MM.1S (cell line): ENCODE measurements around the gene SKOR1.

Experiments
- DNase-seq: peaks from one replicate; pipeline ENCODE4 v3.0.0-alpha.2; 2015
- H2AFZ ChIP-seq: fragments of 300-600 bp; sonication (generic); 2 replicates; pipeline ENCODE4 v1.6.0; 2016; ENCODE audit warnings: antibody characterized with exemption, low read length
- H3F3A ChIP-seq: fragments of 300-600 bp; sonication (generic); 2 replicates; pipeline ENCODE4 v1.6.1; 2016; ENCODE audit warnings: mild to moderate bottlenecking, antibody characterized with exemption, low read length, moderate library complexity, mixed read lengths; ENCODE audit not compliant: insufficient read depth
- H3K27ac ChIP-seq: fragments of 300-600 bp; sonication (generic); 2 replicates; pipeline ENCODE4 v1.5.1; 2016; ENCODE audit warnings: mild to moderate bottlenecking, low read length
- H3K27me3 ChIP-seq: fragments of 300-600 bp; sonication (generic); replicated peaks from 2 replicates; pipeline ENCODE4 v1.6.0; 2016; ENCODE audit warnings: low read length; ENCODE audit not compliant: insufficient read depth
- H3K36me3 ChIP-seq: fragments of 300-600 bp; sonication (generic); replicated peaks from 2 replicates; pipeline ENCODE4 v1.6.1; 2016; ENCODE audit warnings: mild to moderate bottlenecking, low read length, mixed read lengths; ENCODE audit not compliant: insufficient read depth
- H3K4me1 ChIP-seq: fragments of 300-600 bp; sonication (generic); 2 replicates; pipeline ENCODE4 v1.6.1; 2016; ENCODE audit warnings: low read length, mixed read lengths
- H3K4me2 ChIP-seq: fragments of 300-600 bp; sonication (generic); 2 replicates; pipeline ENCODE4 v1.6.0; 2016; ENCODE audit warnings: low read depth, low read length
- H3K4me3 ChIP-seq: fragments of 300-600 bp; sonication (generic); 2 replicates; pipeline ENCODE4 v1.5.1; 2016; ENCODE audit warnings: low read length, mixed read lengths
- H3K79me2 ChIP-seq: fragments of 300-600 bp; sonication (generic); 2 replicates; pipeline ENCODE4 v1.6.1; 2016; ENCODE audit warnings: mixed run types, low read length, mixed read lengths
- H3K9ac ChIP-seq: fragments of 300-600 bp; sonication (generic); 2 replicates; pipeline ENCODE4 v1.6.1; 2016; ENCODE audit warnings: low read length, mixed read lengths
- H3K9me2 ChIP-seq: fragments of 300-600 bp; sonication (generic); replicated peaks from 2 replicates; pipeline ENCODE4 v1.6.1; 2016; ENCODE audit warnings: mild to moderate bottlenecking, low read length, mixed read lengths; ENCODE audit not compliant: insufficient read depth
- H3K9me3 ChIP-seq: fragments of 300-600 bp; sonication (generic); replicated peaks from 2 replicates; pipeline ENCODE4 v1.6.1; 2016; ENCODE audit warnings: mild to moderate bottlenecking, low read length, mixed read lengths; ENCODE audit not compliant: insufficient read depth
- H4K20me1 ChIP-seq: fragments of 300-600 bp; sonication (generic); 2 replicates; pipeline ENCODE4 v1.6.1; 2016; ENCODE audit warnings: mild to moderate bottlenecking, low read length, moderate library complexity, mixed read lengths; ENCODE audit not compliant: insufficient read depth
- CTCF ChIP-seq: fragments of 300-600 bp; sonication (generic); IDR thresholded peaks from 2 replicates; pipeline ENCODE4 v1.5.1; 2016; ENCODE audit warnings: antibody characterized with exemption, low read length, mixed read lengths
- EZH2 ChIP-seq: fragments of 300-600 bp; sonication (generic); optimal IDR thresholded peaks from 2 replicates; pipeline ENCODE3; 2017; ENCODE audit warnings: low read depth, mild to moderate bottlenecking, antibody characterized with exemption, low read length, mixed read lengths
- EZH2phosphoT487 ChIP-seq: fragments of 300-600 bp; sonication (generic); IDR thresholded peaks from 2 replicates; pipeline ENCODE4 v1.6.1; 2018; ENCODE audit warnings: antibody characterized with exemption, low read length

Gene SKOR1

GRCh38 chr15:67829647-67830504, 4.6 kb downstream of the SKOR1 start:
- H3K9me2 ChIP-seq: no peaks in the 10 kb centered on the region
- no peaks in the 10 kb centered on the region for H3F3A ChIP-seq
- no peaks in the 10 kb centered on the region for H4K20me1 ChIP-seq
- no peak overlapping the region for H3K27ac ChIP-seq
- H3K9ac ChIP-seq: no peak overlapping the region
- no peaks in the 10 kb centered on the region for H3K79me2 ChIP-seq
- H3K4me1 ChIP-seq: no peaks in the 10 kb centered on the region
- TF ChIP-seq CTCF (no peak), EZH2 (no peak), EZH2phosphoT487 (no peak)
- H3K27me3 ChIP-seq: peaks cover 6% of the 10 kb centered on the region; the same call in 1 of the 2 replicates
- no peak overlapping the region for H2AFZ ChIP-seq
- H3K36me3 ChIP-seq: no peaks in the 10 kb centered on the region
- H3K9me3 ChIP-seq: no peaks in the 10 kb centered on the region
- no peak overlapping the region for H3K4me2 ChIP-seq
- DNase-seq: no peak
- no peak overlapping the region for H3K4me3 ChIP-seq

- Histone ChIP-seq H3K4me2 (no peak overlapping the region), H3K27ac (no peak overlapping the region), H3K27me3 (peaks cover 16% of the 10 kb centered on the region; the same call in 1 of the 2 replicates), H3F3A (no peaks in the 10 kb centered on the region), H3K9me3 (no peaks in the 10 kb centered on the region), H3K9ac (no peak overlapping the region), H3K79me2 (no peaks in the 10 kb centered on the region), H3K36me3 (no peaks in the 10 kb centered on the region), H3K4me3 (no peak overlapping the region), H3K4me1 (no peaks in the 10 kb centered on the region), H4K20me1 (no peaks in the 10 kb centered on the region), H3K9me2 (no peaks in the 10 kb centered on the region), H2AFZ (no peak overlapping the region)
- no peak for DNase-seq
- TF ChIP-seq CTCF (no peak), EZH2 (no peak), EZH2phosphoT487 (no peak)
These were observed 6.1 kb downstream of the SKOR1 start for GRCh38 chr15:67831363-67831762.

- Histone ChIP-seq H4K20me1 (no peaks in the 10 kb centered on the region), H3K9me3 (no peaks in the 10 kb centered on the region), H3K4me3 (no peak overlapping the region), H3K9me2 (no peaks in the 10 kb centered on the region), H3K27me3 (peaks cover 16% of the 10 kb centered on the region; the same call in 1 of the 2 replicates), H3F3A (no peaks in the 10 kb centered on the region), H3K9ac (no peak overlapping the region), H3K36me3 (no peaks in the 10 kb centered on the region), H3K79me2 (no peaks in the 10 kb centered on the region), H3K4me2 (no peak overlapping the region), H2AFZ (no peak overlapping the region), H3K27ac (no peak overlapping the region), H3K4me1 (no peaks in the 10 kb centered on the region)
- no peak for DNase-seq
- peak; percentile 24; the same call in 1 of the 2 replicates for TF ChIP-seq CTCF
- no peak for TF ChIP-seq EZH2phosphoT487
These were observed 6.8 kb downstream of the SKOR1 start for GRCh38 chr15:67832031-67832551.
